ENCODE data around the gene TFAP2A. TPM values are rescaled to one million over a fixed set of nuclear protein-coding genes. Genes with fewer than 3 reads are reported as not detected.

Gene TFAP2A
- total RNA-seq, 1 donor from 2014 or later = 2.1 TPM

DNA sequence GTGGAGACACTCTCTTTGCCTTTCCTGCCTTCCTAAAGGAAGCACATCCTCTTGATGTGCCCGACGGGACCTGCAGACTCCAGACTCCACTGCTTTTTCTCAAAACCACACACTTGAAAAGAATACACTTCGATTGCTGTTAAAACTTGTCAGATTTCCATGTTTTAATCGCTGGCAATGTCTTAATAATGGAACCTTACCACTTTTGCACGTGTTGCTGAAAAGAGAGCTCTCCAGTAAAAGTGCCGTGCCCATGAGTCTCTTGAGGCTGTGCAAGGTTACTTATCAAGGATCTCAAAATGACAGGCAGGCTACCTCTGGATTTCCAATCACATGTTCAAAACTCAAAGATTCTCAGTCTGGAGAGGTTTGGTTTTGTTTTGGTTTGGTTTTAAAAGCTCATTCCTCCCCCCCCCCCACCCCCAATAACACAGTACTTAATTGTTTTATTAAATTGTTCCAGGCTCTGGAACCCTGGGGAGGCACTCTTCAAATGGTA, 12.0 kb upstream of the TFAP2A start:
- no peak for DNase-seq (ENCODE audit: low read depth, low spot score)

DNA sequence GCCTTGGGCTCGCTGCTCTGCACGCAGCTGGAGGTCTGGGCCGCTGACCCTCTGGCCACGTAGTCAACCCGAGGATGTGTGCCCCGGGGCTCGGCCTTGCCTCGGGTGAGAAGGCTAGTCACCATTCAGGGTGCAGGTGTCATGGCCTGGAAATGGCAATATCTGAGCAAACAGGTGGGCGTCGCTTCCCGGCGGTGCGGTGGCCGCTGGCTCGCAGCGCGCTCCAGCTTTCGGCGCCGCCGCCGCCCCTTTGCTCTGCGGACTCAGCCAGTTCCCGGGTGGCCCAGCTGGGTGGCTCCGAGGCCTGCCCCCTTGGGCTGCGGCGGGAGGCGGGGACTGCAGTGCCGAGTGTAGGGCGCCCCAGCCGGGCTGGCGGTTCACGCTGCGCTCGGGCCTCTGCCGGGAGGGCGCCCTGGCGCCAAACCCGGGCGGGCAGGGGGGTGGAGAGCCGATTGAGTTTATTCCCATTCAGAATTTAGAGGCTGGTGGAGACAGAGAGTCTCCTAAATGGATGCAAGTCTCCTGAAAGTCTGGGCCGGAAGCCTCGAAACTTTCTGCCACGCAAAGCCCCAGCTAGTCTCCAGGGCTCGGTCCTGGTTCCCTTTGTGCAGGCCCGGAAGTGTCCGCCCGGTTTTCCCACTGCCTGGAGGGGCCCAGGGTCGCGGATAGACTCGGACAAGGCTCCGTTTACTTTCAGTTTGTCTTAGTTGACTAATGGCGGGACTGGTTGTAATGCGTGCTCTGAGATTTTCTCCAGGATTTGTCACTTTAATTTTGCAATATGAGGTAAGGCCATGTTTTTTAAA, 11.3 kb upstream of the TFAP2A start:
- DNase-seq (ENCODE audit: low read depth, low spot score) = no peak

GRCh38 chr6:10425176-10425974, 10.5 kb upstream of the TFAP2A start:
- no peak for DNase-seq (ENCODE audit: low read depth, low spot score)

- no peak for DNase-seq (ENCODE audit: low read depth, low spot score)
Observed at GRCh38 chr6:10424040-10424439, 9.2 kb upstream of the TFAP2A start.

- DNase-seq (ENCODE audit: low read depth, low spot score) = no peak
Observed at GRCh38 chr6:10422737-10423034, 7.8 kb upstream of the TFAP2A start.

GRCh38 chr6:10421921-10422736, 7.3 kb upstream of the TFAP2A start:
- DNase-seq (ENCODE audit: low read depth, low spot score) = no peak

- no peak for DNase-seq (ENCODE audit: low read depth, low spot score)
Observed at GRCh38 chr6:10421158-10421920, 6.5 kb upstream of the TFAP2A start.

DNA sequence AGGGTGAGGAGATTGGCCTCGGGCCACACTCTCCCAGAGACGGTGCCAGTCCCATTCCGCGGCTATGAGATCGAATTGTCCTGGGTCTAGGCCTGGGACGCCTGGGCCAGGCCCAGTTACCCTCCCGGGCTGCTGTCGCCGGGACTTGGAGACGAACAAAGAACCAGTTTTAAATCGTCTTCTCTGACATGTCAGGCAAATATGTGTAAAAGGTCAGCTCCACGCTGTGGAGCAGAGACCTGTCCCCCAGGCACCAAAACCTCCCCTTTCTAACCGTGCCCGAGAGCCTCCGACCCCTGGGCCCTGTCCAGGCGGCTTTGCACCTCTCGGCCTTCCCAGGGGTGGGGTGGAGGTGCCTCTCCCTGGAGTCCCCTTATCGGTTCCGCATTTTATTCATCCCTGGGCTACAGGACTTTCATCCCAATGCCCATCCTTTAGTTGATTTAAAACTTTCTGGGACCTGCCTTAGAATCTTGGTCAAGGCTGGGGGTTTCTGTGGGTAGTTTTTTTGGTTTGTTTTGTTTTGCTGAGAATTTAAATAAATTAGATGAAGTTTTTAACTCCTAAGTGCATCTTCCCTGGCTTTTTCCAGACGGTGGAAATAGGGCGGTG, 5.8 kb upstream of the TFAP2A start:
- DNase-seq (ENCODE audit: low read depth, low spot score) = no peak

DNA sequence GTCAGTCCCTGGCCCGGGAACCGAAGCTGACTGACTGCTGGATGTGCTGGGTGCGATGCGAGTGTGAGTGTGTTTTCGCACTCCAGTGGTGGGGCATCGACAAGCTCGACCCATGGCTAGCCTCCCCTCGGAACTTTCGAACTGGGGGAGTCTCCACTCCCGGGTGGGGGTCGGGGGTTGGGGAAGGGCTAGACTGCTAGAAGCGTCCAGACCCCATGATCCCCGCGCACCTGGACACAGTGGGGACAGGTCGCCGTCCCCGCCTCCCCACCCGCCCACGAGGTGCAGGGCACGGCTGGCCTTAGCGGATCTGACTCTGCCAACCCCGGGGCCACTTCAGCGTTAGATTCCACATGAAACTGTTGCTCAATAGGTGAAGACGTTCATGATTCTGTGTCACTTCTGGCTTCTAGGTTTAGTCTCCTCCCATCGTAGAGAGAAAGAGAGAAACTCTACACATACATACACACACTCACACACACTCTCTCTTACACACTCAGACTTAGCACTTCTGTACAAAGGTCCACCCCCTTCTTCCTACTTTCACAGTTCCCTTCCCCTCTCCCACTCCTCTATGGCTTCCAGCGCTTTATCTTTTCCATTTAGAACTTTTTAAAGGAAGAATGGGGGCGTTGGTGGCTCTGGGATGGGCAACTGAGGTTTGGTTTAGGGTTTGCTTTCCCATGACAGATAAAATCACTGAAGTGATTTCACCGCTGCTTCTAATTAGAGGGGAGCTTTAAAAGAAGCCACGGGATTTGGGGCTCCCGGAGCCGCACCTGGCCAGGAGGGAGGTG, 5.1 kb upstream of the TFAP2A start:
- no peak for DNase-seq (ENCODE audit: low read depth, low spot score)

DNA sequence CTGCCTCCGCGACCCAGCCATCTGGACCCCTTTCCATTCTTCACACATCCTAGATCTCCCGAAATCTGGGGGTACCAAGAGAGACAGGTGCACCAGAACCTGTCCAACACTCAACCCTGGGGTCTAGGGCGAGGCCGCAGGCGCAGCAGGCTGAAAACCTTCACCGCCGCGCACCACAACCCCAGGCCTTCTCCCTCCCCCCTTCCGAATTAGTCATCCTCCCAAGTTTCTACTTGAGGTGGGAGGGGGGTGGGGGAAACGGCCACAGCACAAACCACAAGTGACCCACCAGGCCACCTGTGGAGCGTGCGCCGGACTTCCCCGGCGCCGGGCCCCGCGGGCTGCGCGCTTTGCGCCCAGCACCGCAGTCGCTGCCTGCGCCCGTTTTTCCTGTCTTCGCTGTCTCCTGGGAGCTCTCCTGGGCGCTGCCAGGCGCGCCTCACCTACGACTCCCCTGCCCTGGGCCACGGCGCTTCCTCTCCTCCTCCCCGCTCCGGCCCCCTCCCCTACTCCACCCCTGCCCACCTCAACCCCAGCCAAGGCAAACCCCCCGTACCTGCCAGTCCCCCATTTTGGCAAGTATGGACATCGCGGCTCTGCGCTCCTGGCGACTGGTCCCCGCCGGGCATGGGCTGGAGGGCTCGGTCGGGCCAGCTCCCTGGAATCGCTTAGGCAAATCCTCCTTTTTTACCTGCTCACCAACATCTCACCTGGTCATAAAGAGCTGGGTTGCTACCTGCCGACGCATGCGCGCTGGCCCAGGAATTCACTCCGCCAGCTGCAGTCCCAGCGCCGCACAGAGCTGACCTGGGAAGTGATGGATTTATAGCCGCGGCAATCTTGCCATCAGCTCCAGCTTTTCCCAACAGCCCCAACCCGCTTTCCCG, 4.2 kb upstream of the TFAP2A start:
- no peak for DNase-seq (ENCODE audit: low read depth, low spot score)

DNA sequence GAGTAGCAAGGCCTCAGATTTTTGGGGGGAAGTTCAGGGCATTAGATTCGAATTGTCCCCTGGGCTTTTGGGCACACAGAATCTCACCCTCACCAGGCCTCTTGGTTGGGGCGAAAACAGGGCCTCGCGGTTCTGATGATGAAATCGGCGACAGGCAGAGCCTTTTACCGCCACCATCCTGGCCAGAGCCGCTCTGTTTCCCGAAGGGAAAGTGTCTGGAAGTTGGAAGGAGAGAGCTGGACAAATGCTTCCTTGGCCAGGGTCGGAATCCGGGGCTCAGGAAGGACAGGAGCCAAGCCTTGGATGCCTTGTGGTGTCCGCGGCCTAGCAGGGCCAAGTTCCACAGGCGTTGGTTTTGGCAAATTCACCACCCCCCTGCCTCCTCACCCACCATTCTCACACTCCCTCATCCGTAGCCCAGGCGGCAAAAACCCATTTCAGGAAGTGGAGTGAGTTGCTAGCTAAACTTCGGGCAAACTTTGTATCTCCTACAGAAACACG, 3.5 kb upstream of the TFAP2A start:
- no peak for DNase-seq (ENCODE audit: low read depth, low spot score)

GRCh38 chr6:10417681-10418104, 2.8 kb upstream of the TFAP2A start:
- DNase-seq (ENCODE audit: low read depth, low spot score) = no peak

GRCh38 chr6:10416863-10417641, 2.2 kb upstream of the TFAP2A start:
- no peak for DNase-seq (ENCODE audit: low read depth, low spot score)

DNA sequence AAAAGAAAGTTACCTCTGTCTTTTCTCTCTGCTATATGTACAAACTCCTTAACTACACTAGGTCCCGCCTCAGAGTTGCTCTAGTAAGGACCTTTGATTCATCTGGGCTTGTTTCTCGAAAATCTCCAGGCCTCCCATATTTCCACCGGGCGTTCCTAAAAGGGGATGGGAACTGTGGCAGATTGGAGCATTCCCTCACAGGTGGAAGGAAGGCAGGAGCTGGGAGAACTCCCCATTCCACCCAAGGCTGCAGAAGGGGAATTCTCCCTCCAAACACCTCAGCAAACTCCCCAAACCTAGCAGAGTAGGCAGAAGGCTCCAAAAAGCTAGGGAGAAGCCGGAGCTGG, 1.6 kb upstream of the TFAP2A start:
- DNase-seq (ENCODE audit: low read depth, low spot score) = no peak

DNA sequence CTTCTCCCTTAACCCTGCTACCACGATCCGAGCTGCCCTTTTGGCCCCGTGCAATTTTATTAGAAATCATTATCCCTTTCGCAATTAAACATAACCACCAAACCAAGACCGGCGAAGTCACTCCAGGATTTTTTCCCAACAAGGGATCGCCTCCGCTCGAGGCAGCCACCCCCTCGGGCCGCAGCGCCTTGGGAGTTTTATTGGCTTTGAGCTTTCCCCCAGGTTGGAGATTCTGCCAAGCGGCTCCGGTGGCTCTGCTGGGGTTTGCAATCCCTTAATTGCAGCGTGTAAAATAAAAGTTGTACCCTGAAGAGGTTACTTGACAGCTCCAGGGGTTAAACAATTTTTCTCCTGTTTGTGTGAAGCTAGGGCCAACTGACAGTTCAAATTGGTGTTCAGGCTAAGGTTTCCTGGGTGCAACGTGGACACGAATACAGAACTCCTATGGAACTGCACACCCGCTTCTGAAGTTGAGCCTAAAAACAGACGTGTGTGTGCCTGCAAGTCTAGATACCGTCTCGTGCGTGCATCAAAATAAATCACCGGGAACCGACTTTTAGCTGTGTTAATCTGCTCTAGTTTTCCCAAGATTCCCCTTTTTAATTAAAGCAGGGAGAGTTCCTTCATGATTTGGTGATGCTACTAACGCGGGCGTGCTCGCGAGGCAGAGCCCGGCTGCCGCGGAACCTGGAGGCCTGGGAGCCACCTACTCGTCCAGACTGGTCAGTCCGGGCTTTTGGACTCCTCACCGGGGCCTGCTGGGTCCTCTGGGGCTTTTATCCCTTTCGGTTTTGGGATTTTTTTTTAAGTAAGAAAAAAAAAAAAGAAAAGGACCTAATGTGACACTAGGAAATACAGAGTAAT, 975 bp upstream of the TFAP2A start:
- DNase-seq (ENCODE audit: low read depth, low spot score) = no peak

DNA sequence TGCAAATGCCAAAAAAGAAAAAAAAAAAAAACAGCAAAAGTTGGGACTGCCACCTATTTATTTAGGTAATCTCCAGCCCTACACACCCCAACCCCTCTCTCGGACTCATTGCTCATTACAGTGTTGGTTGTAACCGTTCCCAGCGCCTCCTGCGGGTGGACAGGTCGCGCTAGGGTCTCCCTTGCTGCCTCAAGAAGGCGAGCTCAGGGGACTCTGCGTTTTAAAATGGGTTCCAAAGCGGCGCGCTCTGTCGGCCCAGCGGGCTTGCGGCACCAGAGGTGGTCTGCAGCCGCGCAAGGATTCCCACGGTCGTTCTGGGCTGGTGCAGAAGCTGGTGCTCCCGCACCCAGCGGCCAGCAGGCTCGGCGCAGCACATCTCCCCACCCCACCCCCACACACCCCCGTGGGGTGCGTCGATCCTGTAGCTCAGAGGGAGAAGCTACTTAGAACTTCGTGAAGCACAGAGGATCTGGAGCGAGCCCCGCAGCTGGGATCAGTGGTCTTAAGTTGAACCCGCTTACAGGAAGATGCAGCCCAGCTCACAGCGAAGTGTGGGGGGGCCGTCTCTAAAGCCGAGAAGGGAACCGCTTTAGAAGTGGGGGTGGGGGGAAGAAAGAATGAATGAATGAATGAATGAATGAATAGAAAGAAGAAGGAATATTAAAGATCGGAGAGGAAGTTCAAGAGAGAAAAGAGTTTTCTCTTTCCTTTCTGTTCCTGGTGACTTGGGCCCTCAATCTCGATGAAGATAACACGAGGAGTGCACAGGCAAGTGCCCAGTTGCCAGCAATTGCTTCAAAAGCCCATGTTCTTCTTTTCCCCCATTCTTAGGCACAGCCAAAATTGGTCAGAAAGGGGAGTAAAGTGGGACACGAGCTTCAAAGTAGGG, 780 bp downstream of the TFAP2A start:
- no peak for DNase-seq (ENCODE audit: low read depth, low spot score)
